Stimulated activated CD8-positive, alpha-beta memory T cell treated with anti-CD3 and anti-CD28 coated beads, Interleukin-4, amount 100 ng/mL, for 24 hours (primary cell): Measurements from ENCODE around the gene MLYCD.

Experiments
- DNase-seq: peaks from one replicate; pipeline ENCODE4 v3.0.0-alpha.2; 2020; ENCODE audit warnings: low read depth

The MLYCD gene

GRCh38 chr16:83956336-83957289 is 57.7 kb downstream of the MLYCD start:
- peak; percentile 67 for DNase-seq

GRCh38 chr16:83957296-83957855 is 58.5 kb downstream of the MLYCD start:
- no peak for DNase-seq

- DNase-seq, result no peak
Observed at GRCh38 chr16:83958137-83958845, 59.4 kb downstream of the MLYCD start.

- no peak for DNase-seq
Observed at GRCh38 chr16:83958846-83959565, 60.1 kb downstream of the MLYCD start.

GRCh38 chr16:83959656-83960434 is 60.9 kb downstream of the MLYCD start:
- DNase-seq, result no peak

- DNase-seq, result no peak
Observed at GRCh38 chr16:83960521-83961249, 61.8 kb downstream of the MLYCD start.

GRCh38 chr16:83961591-83961990 is 62.7 kb downstream of the MLYCD start:
- no peak for DNase-seq

- DNase-seq, result no peak
Observed at GRCh38 chr16:83963277-83964119, 64.6 kb downstream of the MLYCD start.

- DNase-seq, result no peak
Observed at GRCh38 chr16:83964684-83965443, 65.9 kb downstream of the MLYCD start.

- no peak for DNase-seq
Observed at GRCh38 chr16:83965444-83966152, 66.7 kb downstream of the MLYCD start.

GRCh38 chr16:83966153-83966696 is 67.3 kb downstream of the MLYCD start:
- DNase-seq, result no peak

GRCh38 chr16:83967091-83967490 is 68.2 kb downstream of the MLYCD start:
- no peak for DNase-seq

- peak; percentile 6 for DNase-seq
Observed at GRCh38 chr16:83967838-83968305, 69.0 kb downstream of the MLYCD start, which contains the start of gene NECAB2. Gene NECAB2 (plus strand): TSS chr16:83968244. CDS start chr16:83968649, 405 bp downstream.

- DNase-seq, result no peak
Observed at GRCh38 chr16:83968306-83968851, 69.5 kb downstream of the MLYCD start.

GRCh38 chr16:83968891-83969649 is 70.2 kb downstream of the MLYCD start:
- DNase-seq, result no peak

GRCh38 chr16:83969771-83970429 is 71.0 kb downstream of the MLYCD start:
- no peak for DNase-seq
